Colonic mucosa (tissue), 4 donors: ENCODE results near the gene TMEM116. TPM values are rescaled to one million over a fixed set of nuclear protein-coding genes. Genes with fewer than 3 reads are reported as not detected.

Source experiments
- DNase-seq: peaks from one replicate; pipeline ENCODE4 v3.0.0-alpha.2; 2020
- H3K27ac ChIP-seq: fragments of 200-600 bp; one replicate; pipeline ENCODE4 v1.8.0; 2021
- H3K27me3 ChIP-seq: fragments of 200-600 bp; one replicate; pipeline ENCODE4 v1.8.0; 2021
- H3K36me3 ChIP-seq: fragments of 200-600 bp; one replicate; pipeline ENCODE4 v1.8.0; 2021
- H3K4me1 ChIP-seq: fragments of 200-600 bp; one replicate; pipeline ENCODE4 v1.8.0; 2021; ENCODE audit warnings: mild to moderate bottlenecking
- H3K4me3 ChIP-seq: fragments of 200-600 bp; one replicate; pipeline ENCODE4 v1.8.0; 2021
- H3K9ac ChIP-seq, 2 donors: one replicate each; pipeline ENCODE4 v1.7.0; 2013; ENCODE audit warnings: control low read depth in 2 of 2, low read depth in 2 of 2, low read length in 2 of 2
- H3K9me3 ChIP-seq: fragments of 200-600 bp; one replicate; pipeline ENCODE4 v1.8.0; 2021
- intact Hi-C: fragments of 100-400 bp; cut with DNase I; formaldehyde crosslinking; loops from one replicate; pipeline ENCODE4 v1.14.1; 2022
- total RNA-seq, 2 donors: library from RNA; stranded (reverse); fragmentation: NEBNext Ultra II Directional in 1 of 2; extraction: Animal tissue kit (Norgen Biotek cat#: 25700) in 1 of 2; gene quantifications; one replicate each; pipeline ENCODE4 v1.2.1, GENCODE V29; 2021
- TF ChIP-seq, protein P1 (sequence below): fragments of 200-600 bp; IDR thresholded peaks from one replicate; pipeline ENCODE4 v1.8.0; 2022; ENCODE audit warnings: antibody characterized with exemption, mild to moderate bottlenecking
- donor health status: healthy.
- donor health status: DM: no; HTN: no; CAD: no.
- donor health status: DM: no; HTN: no; CAD: no.

TMEM116 gene
- total RNA-seq, 2 donors from 2014 or later: 5.2 to 8.5 TPM

DNA sequence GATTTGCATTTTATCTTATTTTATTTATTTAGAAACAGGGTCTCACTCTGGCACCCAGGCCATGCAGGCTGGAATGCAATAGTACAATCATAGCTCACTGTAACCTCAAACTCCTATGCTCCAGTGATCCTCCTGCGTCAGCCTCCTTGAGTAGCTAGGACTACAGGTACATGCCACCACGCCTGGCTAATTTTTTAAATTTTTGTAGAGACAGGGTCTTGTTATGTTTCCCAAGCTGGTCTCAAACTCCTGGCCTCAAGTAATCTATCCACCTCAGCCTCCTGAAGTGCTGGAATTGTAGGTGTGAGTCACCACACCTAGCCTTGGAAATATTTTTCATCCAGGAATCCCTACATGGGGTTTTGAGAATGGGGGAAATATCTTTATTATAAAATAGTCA, 86.3 kb downstream of the TMEM116 start:
- H3K36me3 ChIP-seq: no peaks in the 10 kb centered on the region
- H3K27me3 ChIP-seq: no peaks in the 10 kb centered on the region
- H3K4me3 ChIP-seq: no peak overlapping the region
- no peaks in the 10 kb centered on the region for H3K9me3 ChIP-seq
- TF ChIP-seq, protein P1, sequence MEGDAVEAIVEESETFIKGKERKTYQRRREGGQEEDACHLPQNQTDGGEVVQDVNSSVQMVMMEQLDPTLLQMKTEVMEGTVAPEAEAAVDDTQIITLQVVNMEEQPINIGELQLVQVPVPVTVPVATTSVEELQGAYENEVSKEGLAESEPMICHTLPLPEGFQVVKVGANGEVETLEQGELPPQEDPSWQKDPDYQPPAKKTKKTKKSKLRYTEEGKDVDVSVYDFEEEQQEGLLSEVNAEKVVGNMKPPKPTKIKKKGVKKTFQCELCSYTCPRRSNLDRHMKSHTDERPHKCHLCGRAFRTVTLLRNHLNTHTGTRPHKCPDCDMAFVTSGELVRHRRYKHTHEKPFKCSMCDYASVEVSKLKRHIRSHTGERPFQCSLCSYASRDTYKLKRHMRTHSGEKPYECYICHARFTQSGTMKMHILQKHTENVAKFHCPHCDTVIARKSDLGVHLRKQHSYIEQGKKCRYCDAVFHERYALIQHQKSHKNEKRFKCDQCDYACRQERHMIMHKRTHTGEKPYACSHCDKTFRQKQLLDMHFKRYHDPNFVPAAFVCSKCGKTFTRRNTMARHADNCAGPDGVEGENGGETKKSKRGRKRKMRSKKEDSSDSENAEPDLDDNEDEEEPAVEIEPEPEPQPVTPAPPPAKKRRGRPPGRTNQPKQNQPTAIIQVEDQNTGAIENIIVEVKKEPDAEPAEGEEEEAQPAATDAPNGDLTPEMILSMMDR: no peak
- no peak for DNase-seq
- H3K27ac ChIP-seq: no peak overlapping the region
- no peaks in the 10 kb centered on the region for H3K4me1 ChIP-seq
- intact Hi-C loops: no loop called here
- H3K9ac ChIP-seq: no peak overlapping the region

DNA sequence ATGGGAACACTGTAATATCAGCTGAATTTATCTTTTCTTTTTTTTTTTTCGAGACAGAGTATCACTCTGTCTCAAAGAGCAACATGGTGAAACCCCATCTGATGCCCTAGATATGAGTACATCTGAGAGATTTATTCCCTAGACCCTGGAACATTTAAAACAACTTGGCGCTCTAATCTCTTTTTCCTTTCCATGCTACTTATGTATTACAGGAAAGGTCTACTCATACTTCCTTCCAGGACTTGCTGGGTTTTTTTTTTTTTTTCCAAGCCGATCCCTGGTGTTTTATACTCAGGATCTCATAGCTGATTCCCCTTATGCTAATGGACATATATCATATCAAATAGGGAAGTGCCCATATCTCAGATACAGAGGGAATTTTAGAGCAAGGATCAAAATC, 87.8 kb downstream of the TMEM116 start:
- Histone ChIP-seq H3K9ac (no peak overlapping the region), H3K27me3 (no peaks in the 10 kb centered on the region), H3K9me3 (no peaks in the 10 kb centered on the region), H3K27ac (no peak overlapping the region), H3K36me3 (no peaks in the 10 kb centered on the region), H3K4me3 (no peak overlapping the region), H3K4me1 (no peaks in the 10 kb centered on the region)
- intact Hi-C loops: no loop called here
- no peak for DNase-seq
- TF ChIP-seq, protein P1: no peak

DNA sequence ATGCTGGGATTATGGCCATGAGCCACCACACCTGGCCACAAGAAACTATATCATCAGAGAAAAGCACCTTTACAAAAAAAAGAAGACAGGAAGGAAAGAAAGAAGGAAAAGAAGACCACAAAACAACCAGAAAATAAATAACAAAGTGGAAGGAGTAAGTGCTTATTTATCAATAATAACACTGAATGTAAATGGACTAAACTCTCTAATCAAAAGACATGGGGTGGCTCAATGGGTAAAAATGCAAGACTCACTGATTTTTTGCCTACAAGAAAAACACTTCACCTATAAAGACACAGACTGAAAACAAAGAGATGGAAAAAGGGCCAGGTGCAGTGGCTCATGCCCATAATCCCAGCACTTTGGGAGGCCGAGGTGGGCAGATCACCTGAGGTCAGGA, 105.2 kb downstream of the TMEM116 start:
- peaks cover 9% of the 10 kb centered on the region for H3K36me3 ChIP-seq
- no peaks in the 10 kb centered on the region for H3K27me3 ChIP-seq
- DNase-seq: no peak
- H3K9me3 ChIP-seq: no peaks in the 10 kb centered on the region
- no peak overlapping the region for H3K27ac ChIP-seq
- TF ChIP-seq, protein P1: no peak
- intact Hi-C loops: no loop called here
- no peak overlapping the region for H3K4me3 ChIP-seq
- no peaks in the 10 kb centered on the region for H3K4me1 ChIP-seq
- no peak overlapping the region for H3K9ac ChIP-seq

DNA sequence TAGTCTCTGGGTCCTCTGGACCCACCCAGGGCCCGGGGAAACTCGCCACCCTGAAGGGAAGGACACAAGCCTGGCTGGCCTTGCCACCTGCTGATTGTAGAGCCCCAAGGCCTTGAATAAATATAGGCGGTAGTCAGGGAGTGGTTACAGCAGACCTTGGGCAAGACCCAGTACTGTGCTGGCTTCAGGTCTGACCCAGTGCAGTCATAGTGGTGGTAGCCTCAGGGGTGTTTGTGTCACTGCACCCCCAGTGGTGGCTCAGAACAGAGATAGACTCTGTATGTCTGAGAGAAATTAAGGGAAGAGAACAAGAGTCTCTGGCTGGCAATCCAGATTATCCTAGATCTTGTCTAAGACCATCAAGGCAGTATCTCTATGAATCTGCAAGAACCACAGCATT, 107.5 kb downstream of the TMEM116 start:
- intact Hi-C loops: no loop called here
- no peak for DNase-seq
- TF ChIP-seq, protein P1: no peak
- Histone ChIP-seq H3K27ac (no peak overlapping the region), H3K9me3 (no peaks in the 10 kb centered on the region), H3K4me3 (no peak overlapping the region), H3K9ac (no peak overlapping the region), H3K4me1 (no peaks in the 10 kb centered on the region), H3K36me3 (peaks cover 9% of the 10 kb centered on the region), H3K27me3 (no peaks in the 10 kb centered on the region)

DNA sequence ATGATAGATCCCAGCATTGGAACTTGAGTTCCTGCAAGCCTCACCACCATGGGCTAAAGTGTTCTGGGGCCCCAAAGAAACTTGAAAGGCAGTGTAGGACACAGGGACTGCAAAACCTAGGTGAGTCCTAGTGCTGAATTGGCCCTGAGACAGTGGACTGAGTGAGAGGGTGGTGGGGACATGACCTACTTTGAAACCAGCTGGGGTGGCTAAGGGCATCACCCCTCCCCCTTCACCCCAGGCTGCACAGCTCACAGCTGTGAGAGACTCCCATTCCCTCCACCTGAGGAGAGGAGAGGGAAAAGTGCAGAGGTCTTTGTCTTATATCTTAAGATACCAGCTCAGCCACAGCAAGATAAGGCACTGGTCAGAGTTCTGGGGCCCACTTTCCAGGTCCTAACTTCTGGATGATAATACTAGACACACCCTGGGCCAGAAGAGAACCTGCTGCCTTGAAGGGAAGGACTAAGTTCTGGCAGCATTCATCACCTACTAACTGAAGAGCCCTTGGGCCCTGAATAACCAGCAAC, 108.5 kb downstream of the TMEM116 start:
- Histone ChIP-seq H3K27me3 (no peaks in the 10 kb centered on the region), H3K27ac (no peak overlapping the region), H3K9me3 (no peaks in the 10 kb centered on the region), H3K36me3 (peaks cover 9% of the 10 kb centered on the region), H3K4me3 (no peak overlapping the region), H3K4me1 (no peaks in the 10 kb centered on the region), H3K9ac (no peak overlapping the region)
- intact Hi-C loops: no loop called here
- no peak for DNase-seq
- TF ChIP-seq, protein P1: no peak
